SK-N-SH (cell line): Measurements from ENCODE around the gene LRSAM1. TPM values are rescaled to one million over a fixed set of nuclear protein-coding genes. Genes with fewer than 3 reads are reported as not detected.

ENCODE experiments used
- polyA plus RNA-seq, 3 experiments: library from polyadenylated mRNA; depleted of rRNA; stranded (reverse); fragments of >200 nt; gene quantifications; 2 replicates each; pipeline ENCODE4 v1.2.3, GENCODE V29; 2012
- small RNA-seq, 7 experiments: library from RNA; depleted of rRNA; stranded (forward); fragments of <200 nt; gene quantifications; one replicate each; pipeline ENCODE3, GENCODE V24; 2012

Gene LRSAM1
- polyA plus RNA-seq, 1 of the 3 experiments (the other 2 are of a cell fraction), result 8.0 TPM

Small RNA genes lying within 50 kb of the gene (small RNA-seq; reads per million reads assigned to genes)
- gene RF00019, result 0 reads per million in 7 experiments
- 20.8 to 963 (median 44.1) reads per million in 7 experiments for gene SNORA65

Other genes with a start within 250 kb of the LRSAM1 start
- gene GARNL3, start 186.7 kb upstream of the LRSAM1 start, polyA plus RNA-seq (2012; rRNA removed), result 9.1 and 10.4 TPM in 2 replicates
- gene SLC2A8, start 54.3 kb upstream of the LRSAM1 start, polyA plus RNA-seq (2012; rRNA removed), result 15.1 and 18.7 TPM in 2 replicates
- 4.6 and 5.9 TPM in 2 replicates for gene ZNF79, start 27.1 kb upstream of the LRSAM1 start, polyA plus RNA-seq (2012; rRNA removed)
- 3,270 and 3,754 TPM in 2 replicates for gene RPL12, start 104 bp upstream of the LRSAM1 start, polyA plus RNA-seq (2012; rRNA removed)
- 33.0 and 44.3 TPM in 2 replicates for gene STXBP1, start 160.8 kb downstream of the LRSAM1 start, polyA plus RNA-seq (2012; rRNA removed)